ENCODE measurements around the gene DSTN. TPM values are rescaled to one million over a fixed set of nuclear protein-coding genes. Genes with fewer than 3 reads are reported as not detected.

The DSTN gene
- total RNA-seq, 4 donors from 2014 or later, result 280 to 589 (median 373) TPM

DNA sequence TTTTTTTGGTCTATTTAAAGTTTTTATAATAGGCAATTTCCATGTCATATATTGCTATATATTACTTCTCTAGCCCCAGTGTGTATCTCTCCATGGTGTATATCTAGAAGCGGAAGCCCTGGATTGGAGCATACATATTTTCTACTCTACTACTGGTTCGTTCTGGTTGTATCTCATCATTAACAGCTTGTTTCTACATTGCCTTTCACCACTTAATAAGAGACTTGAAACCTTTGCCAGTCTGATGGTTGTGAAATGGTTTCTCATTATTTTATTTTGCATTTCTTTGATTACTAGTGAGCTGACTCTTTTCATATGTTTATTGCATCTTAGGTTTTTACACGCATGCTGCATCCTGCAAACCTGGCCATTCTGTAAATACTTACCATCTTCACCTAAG lies 3.6 kb downstream of the DSTN start:
- in situ Hi-C loops (cut with MboI; ENCODE audit: low pct_ligation_motif_present in 1 of 4, low pct_unique_long_range_greater_than_20kb in 1 of 4, low sequenced_read_pairs in 3 of 4), result no loop called here
- Histone ChIP-seq H3K27me3 (no peaks in the 10 kb centered on the region), H3K4me1 (peaks cover 14 to 67% (median 40%) of the 10 kb centered on the region in 4 donors), H3K4me3 (peak overlapping the region in 2 of 4 donors; percentile 85 to 97), H3K9me3 (no peaks in the 10 kb centered on the region), H3K36me3 (no peaks in the 10 kb centered on the region), H3K27ac (peak overlapping the region; percentile 98 to 100 (median 98))
- no peak for DNase-seq
- intact Hi-C loops (cut with DNase I; ENCODE audit: low total_unique reads), result loop anchor here (5.0 kb wide), 2 partner anchors 36 to 39 kb away; no protein-coding TSS in a partner anchor
- TF ChIP-seq CTCF (IDR thresholded peaks at IDR 0.05), result no peak
- TF ChIP-seq POLR2A (IDR thresholded peaks at IDR 0.05), result no peak
- no peak for TF ChIP-seq EP300 (IDR thresholded peaks at IDR 0.05; ENCODE audit: low read depth)
- TF ChIP-seq POLR2AphosphoS5 (IDR thresholded peaks at IDR 0.05), result no peak
- 51 to 52% methylated on average over 3 of the region's 3 CpGs for WGBS, 2 donors (ENCODE audit: low coverage in 1 of 2)

- TF ChIP-seq POLR2AphosphoS5 (IDR thresholded peaks at IDR 0.05) (no peak), EP300 (IDR thresholded peaks at IDR 0.05; ENCODE audit: low read depth) (no peak), POLR2A (IDR thresholded peaks at IDR 0.05) (no peak), CTCF (IDR thresholded peaks at IDR 0.05) (no peak)
- Histone ChIP-seq H3K27ac (peak overlapping the region in 3 of 4 donors; percentile 58 to 100 (median 98)), H3K36me3 (no peaks in the 10 kb centered on the region), H3K9me3 (no peaks in the 10 kb centered on the region), H3K4me3 (no peak overlapping the region), H3K4me1 (peaks cover 14 to 84% (median 48%) of the 10 kb centered on the region in 4 donors), H3K27me3 (no peaks in the 10 kb centered on the region)
- no peak for DNase-seq
- in situ Hi-C loops (cut with MboI; ENCODE audit: low pct_ligation_motif_present in 1 of 4, low pct_unique_long_range_greater_than_20kb in 1 of 4, low sequenced_read_pairs in 3 of 4) (no loop called here), intact Hi-C loops (cut with DNase I; ENCODE audit: low total_unique reads) (no loop called here)
- 53 to 71% methylated on average over 7 to 8 of the region's 8 CpGs for WGBS, 2 donors (ENCODE audit: low coverage in 1 of 2)
Measured at GRCh38 chr20:17576215-17576614, 6.3 kb downstream of the DSTN start.

- WGBS, 2 donors (ENCODE audit: low coverage in 1 of 2), result 80 to 81% methylated on average over 2 to 4 of the region's 4 CpGs
- intact Hi-C loops (cut with DNase I; ENCODE audit: low total_unique reads) (no loop called here), in situ Hi-C loops (cut with MboI; ENCODE audit: low pct_ligation_motif_present in 1 of 4, low pct_unique_long_range_greater_than_20kb in 1 of 4, low sequenced_read_pairs in 3 of 4) (no loop called here)
- Histone ChIP-seq H3K27me3 (no peaks in the 10 kb centered on the region), H3K9me3 (no peaks in the 10 kb centered on the region), H3K4me1 (peaks cover 6 to 72% (median 31%) of the 10 kb centered on the region in 4 donors), H3K27ac (peak overlapping the region in 2 of 4 donors; percentile 7 to 42), H3K4me3 (no peak overlapping the region), H3K36me3 (no peaks in the 10 kb centered on the region)
- no peak for DNase-seq
- TF ChIP-seq EP300 (IDR thresholded peaks at IDR 0.05; ENCODE audit: low read depth), result no peak
- TF ChIP-seq POLR2A (IDR thresholded peaks at IDR 0.05), result no peak
- TF ChIP-seq CTCF (IDR thresholded peaks at IDR 0.05), result no peak
- TF ChIP-seq POLR2AphosphoS5 (IDR thresholded peaks at IDR 0.05), result no peak
Measured at GRCh38 chr20:17579369-17580039, 9.6 kb downstream of the DSTN start.

DNA sequence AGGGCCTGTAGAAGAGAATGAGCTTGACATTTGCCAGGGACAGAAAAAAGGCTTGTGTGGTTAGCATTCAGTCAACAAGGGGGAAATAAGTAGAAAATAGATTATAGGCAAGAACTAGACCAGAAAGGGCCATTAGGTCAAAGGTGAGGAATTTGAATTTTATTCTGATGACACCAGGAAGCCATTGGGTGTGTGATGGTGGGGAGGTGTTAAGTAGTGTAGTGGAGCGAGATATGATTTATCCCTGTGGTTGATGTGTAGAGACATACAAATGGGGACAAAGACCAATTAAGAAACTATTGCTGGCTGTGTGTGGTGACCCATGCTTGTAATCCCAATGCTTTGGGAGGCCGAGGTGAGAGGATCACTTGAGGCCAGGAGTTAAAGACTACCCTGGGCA lies 11.0 kb downstream of the DSTN start:
- no peaks in the 10 kb centered on the region for H3K27me3 ChIP-seq
- TF ChIP-seq CTCF (IDR thresholded peaks at IDR 0.05) (no peak), POLR2A (IDR thresholded peaks at IDR 0.05) (no peak), EP300 (IDR thresholded peaks at IDR 0.05; ENCODE audit: low read depth) (no peak), POLR2AphosphoS5 (IDR thresholded peaks at IDR 0.05) (no peak)
- H3K27ac ChIP-seq, result peak overlapping the region in 3 of 4 donors; percentile 10 to 41 (median 23)
- intact Hi-C loops (cut with DNase I; ENCODE audit: low total_unique reads) (no loop called here), in situ Hi-C loops (cut with MboI; ENCODE audit: low pct_ligation_motif_present in 1 of 4, low pct_unique_long_range_greater_than_20kb in 1 of 4, low sequenced_read_pairs in 3 of 4) (no loop called here)
- 94 to 100% methylated on average over 2 of the region's 2 CpGs for WGBS, 2 donors (ENCODE audit: low coverage in 1 of 2)
- no peaks in the 10 kb centered on the region for H3K36me3 ChIP-seq
- H3K9me3 ChIP-seq, result no peaks in the 10 kb centered on the region
- H3K4me1 ChIP-seq, result peaks cover 13 to 74% (median 38%) of the 10 kb centered on the region in 4 donors
- DNase-seq, result no peak
- H3K4me3 ChIP-seq, result no peak overlapping the region

Measured in transverse colon (tissue), 4 donors.